Stomach (tissue), 9 donors: ENCODE measurements around the gene BRCA2. TPM values are rescaled to one million over a fixed set of nuclear protein-coding genes. Genes with fewer than 3 reads are reported as not detected.
"Not testable (repeated sequence)": the region's sequence is repeated elsewhere in the genome, so short reads cannot be mapped to it uniquely, and the experiment has no call there.

Experiments
- DNase-seq, 2 donors: peaks; one replicate each; pipeline versions ENCODE4 v3.0.0 to v3.0.0-alpha.2; 2013 to 2019
- H3K27ac ChIP-seq, 5 donors: fragments of 200-600 bp in 4 of 5; sonication (generic) in 4 of 5; one replicate each; pipeline ENCODE4 v1.5.1; 2013 to 2019; ENCODE audit warnings: mild to moderate bottlenecking in 1 of 5, moderate library complexity in 1 of 5
- H3K27me3 ChIP-seq, 3 donors: fragments of 200-600 bp; sonication (generic); one replicate each; pipeline ENCODE4 v1.5.1; 2017 to 2019; ENCODE audit warnings: mixed run types in 1 of 3
- H3K36me3 ChIP-seq, 4 donors: fragments of 200-600 bp; sonication (generic); 1 replicate in 3 of 4; 2 replicates in 1 of 4; pipeline ENCODE4 v1.5.1; 2016 to 2019
- H3K4me1 ChIP-seq, 4 donors: fragments of 200-600 bp; sonication (generic); one replicate each; pipeline ENCODE4 v1.5.1; 2016 to 2019
- H3K4me3 ChIP-seq, 4 donors: fragments of 200-600 bp; sonication (generic) in 3 of 4; one replicate each; pipeline ENCODE4 v1.5.1; 2016 to 2019; ENCODE audit warnings: mild to moderate bottlenecking in 1 of 4
- H3K9me3 ChIP-seq, 4 donors: fragments of 200-600 bp; sonication (generic); one replicate each; pipeline ENCODE4 v1.5.1; 2016 to 2019
- EP300 ChIP-seq: sonication (generic); formaldehyde crosslinking; IDR thresholded peaks from one replicate; pipeline ENCODE4 v1.6.1; 2017; ENCODE audit warnings: antibody characterized with exemption
- POLR2A ChIP-seq, 4 donors: fragments of 450-650 bp; IDR thresholded peaks; one replicate each; pipeline ENCODE4 v1.6.1; 2016; ENCODE audit warnings: antibody characterized with exemption in 4 of 4, control low read depth in 2 of 4, mild to moderate bottlenecking in 1 of 4, moderate library complexity in 1 of 4
- POLR2AphosphoS5 ChIP-seq, 3 donors: sonication (generic); formaldehyde crosslinking; IDR thresholded peaks; one replicate each; pipeline ENCODE4 v1.6.1; 2016; ENCODE audit warnings: antibody characterized with exemption in 3 of 3
- WGBS, 5 donors: extraction: QIAGEN DNeasy Blood & Tissue Kit in 3 of 5; methylation state at CpG; one replicate each; pipeline versions ENCODE4 v1.1.5 to v1.1.7; 2013 to 2018; 5-methylcytosine and 5-hydroxymethylcytosine counted together
- intact Hi-C: fragments of 100-400 bp; cut with DNase I; formaldehyde crosslinking; loops from one replicate; pipeline ENCODE4 v1.15.1; 2023; ENCODE audit warnings: low total_unique reads
- polyA plus RNA-seq, 3 donors: library from polyadenylated mRNA; stranded (reverse); fragments of 200-250 nt; gene quantifications; one replicate each; pipeline ENCODE4 v1.2.3, GENCODE V29; 2013
- total RNA-seq, 5 donors: library from RNA; depleted of rRNA; stranded (reverse); fragments of >200 nt; gene quantifications; one replicate each; pipeline versions ENCODE4 v1.1.0 to v1.2.3, GENCODE V29; 2014 to 2016
- TF ChIP-seq, protein P1 (sequence below), 7 experiments: fragments of 450-650 bp in 4 of 7; fragments of 200-600 bp in 3 of 7; sonication (generic) in 3 of 7; IDR thresholded peaks; one replicate each; pipeline ENCODE4 v1.5.1; 2016 to 2019; ENCODE audit warnings: antibody characterized with exemption in 7 of 7, control low read depth in 2 of 7, mild to moderate bottlenecking in 1 of 7
- donor health status: healthy with polysubstance abuse.
- donor health status: Bipolar disorder and iron deficiency.
- donor health status: healthy.

Gene BRCA2
- total and polyA plus RNA-seq, 8 donors: 0.53 to 16.2 (median 1.2) TPM

DNA sequence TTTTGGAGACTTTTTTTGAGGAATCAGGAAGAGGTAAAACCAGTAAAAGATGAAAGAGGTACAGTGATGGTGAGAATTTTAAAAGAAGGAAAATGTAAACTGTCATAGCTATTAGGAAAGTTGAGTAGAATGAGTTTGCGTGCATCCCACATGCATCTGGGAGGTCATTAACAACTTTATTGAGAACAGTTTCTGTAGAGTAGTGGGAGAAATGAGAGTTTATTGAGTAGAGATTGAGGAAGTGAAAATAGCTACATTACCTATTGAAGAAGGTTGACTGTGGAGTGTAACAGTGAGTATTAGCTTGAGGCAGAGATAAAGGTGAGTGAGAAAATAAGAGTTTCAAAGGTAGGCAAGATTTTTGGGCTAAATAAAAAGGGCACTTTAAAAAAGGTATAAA is 38.7 kb downstream of the BRCA2 start:
- H3K9me3 ChIP-seq: no peaks in the 10 kb centered on the region
- TF ChIP-seq EP300: no peak
- no peak for TF ChIP-seq POLR2AphosphoS5 (IDR thresholded peaks at IDR 0.05)
- TF ChIP-seq POLR2A (IDR thresholded peaks at IDR 0.05): no peak
- TF ChIP-seq, protein P1, sequence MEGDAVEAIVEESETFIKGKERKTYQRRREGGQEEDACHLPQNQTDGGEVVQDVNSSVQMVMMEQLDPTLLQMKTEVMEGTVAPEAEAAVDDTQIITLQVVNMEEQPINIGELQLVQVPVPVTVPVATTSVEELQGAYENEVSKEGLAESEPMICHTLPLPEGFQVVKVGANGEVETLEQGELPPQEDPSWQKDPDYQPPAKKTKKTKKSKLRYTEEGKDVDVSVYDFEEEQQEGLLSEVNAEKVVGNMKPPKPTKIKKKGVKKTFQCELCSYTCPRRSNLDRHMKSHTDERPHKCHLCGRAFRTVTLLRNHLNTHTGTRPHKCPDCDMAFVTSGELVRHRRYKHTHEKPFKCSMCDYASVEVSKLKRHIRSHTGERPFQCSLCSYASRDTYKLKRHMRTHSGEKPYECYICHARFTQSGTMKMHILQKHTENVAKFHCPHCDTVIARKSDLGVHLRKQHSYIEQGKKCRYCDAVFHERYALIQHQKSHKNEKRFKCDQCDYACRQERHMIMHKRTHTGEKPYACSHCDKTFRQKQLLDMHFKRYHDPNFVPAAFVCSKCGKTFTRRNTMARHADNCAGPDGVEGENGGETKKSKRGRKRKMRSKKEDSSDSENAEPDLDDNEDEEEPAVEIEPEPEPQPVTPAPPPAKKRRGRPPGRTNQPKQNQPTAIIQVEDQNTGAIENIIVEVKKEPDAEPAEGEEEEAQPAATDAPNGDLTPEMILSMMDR (IDR thresholded peaks at IDR 0.05): no peak
- intact Hi-C loops: no loop called here
- no peak for DNase-seq
- no peaks in the 10 kb centered on the region for H3K36me3 ChIP-seq
- no peaks in the 10 kb centered on the region for H3K4me1 ChIP-seq
- H3K27me3 ChIP-seq: no peaks in the 10 kb centered on the region
- no peak overlapping the region for H3K27ac ChIP-seq
- WGBS, 5 donors: 94 to 100% (median 97%) methylated on average over 1 of the region's 1 CpG
- no peak overlapping the region for H3K4me3 ChIP-seq

DNA sequence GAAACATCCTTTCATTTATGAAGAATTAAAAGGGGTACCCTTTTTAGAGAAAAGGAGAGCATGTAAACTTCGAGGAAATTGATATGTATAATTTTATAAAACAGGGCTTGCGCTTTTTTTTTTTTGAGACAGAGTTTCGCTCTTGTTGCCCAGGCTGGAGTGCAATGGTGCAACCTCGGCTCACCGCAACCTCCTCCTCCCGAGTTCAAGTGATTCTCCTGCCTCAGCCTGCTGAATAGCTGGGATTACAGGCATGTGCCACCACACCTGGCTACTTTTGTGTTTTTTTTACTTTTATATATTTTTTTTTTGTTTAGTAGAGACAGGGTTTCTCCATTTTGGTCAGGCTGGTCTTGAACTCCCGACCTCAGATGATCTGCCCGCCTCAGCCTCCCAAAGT is 40.6 kb downstream of the BRCA2 start:
- H3K4me3 ChIP-seq, H3K4me1 ChIP-seq, H3K27me3 ChIP-seq, intact Hi-C loops, H3K27ac ChIP-seq, DNase-seq, H3K36me3 ChIP-seq, H3K9me3 ChIP-seq: not testable (repeated sequence)
- WGBS, 5 donors: 95 to 99% (median 97%) methylated on average over 8 of the region's 8 CpGs

DNA sequence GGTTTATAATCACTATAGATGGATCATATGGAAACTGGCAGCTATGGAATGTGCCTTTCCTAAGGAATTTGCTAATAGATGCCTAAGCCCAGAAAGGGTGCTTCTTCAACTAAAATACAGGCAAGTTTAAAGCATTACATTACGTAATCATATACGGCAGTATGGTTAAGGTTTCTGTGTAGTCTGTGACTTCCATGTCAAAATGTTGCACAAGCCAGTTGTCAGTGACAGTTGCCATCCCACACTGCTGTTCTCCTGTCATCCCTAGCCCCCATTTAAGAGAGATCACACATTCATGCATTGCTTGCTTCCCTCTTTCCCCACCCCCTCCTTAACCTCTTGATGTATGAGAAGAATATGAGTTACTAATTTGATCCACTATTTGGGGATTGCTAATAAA is 47.3 kb downstream of the BRCA2 start:
- Histone ChIP-seq H3K4me1 (no peaks in the 10 kb centered on the region), H3K27ac (no peak overlapping the region), H3K4me3 (no peak overlapping the region), H3K36me3 (no peaks in the 10 kb centered on the region), H3K27me3 (no peaks in the 10 kb centered on the region), H3K9me3 (no peaks in the 10 kb centered on the region)
- intact Hi-C loops: no loop called here
- TF ChIP-seq, protein P1 (IDR thresholded peaks at IDR 0.05): no peak
- TF ChIP-seq EP300: no peak
- TF ChIP-seq POLR2A (IDR thresholded peaks at IDR 0.05): no peak
- no peak for TF ChIP-seq POLR2AphosphoS5 (IDR thresholded peaks at IDR 0.05)
- DNase-seq: no peak
- WGBS, 5 donors: 77 to 98% (median 95%) methylated on average over 2 of the region's 2 CpGs

DNA sequence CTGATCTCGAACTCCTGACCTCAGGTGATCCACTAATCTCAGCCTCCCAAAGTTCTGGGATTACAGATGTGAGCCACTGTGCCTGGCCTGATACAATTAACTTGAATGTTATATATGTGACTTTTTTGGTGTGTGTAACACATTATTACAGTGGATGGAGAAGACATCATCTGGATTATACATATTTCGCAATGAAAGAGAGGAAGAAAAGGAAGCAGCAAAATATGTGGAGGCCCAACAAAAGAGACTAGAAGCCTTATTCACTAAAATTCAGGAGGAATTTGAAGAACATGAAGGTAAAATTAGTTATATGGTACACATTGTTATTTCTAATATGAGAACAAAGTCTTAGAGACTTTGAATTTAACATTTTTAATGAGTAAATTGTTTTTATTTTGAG is 55.5 kb downstream of the BRCA2 start:
- Histone ChIP-seq H3K4me3 (no peak overlapping the region), H3K4me1 (no peaks in the 10 kb centered on the region), H3K27ac (no peak overlapping the region), H3K27me3 (no peaks in the 10 kb centered on the region), H3K9me3 (no peaks in the 10 kb centered on the region), H3K36me3 (no peaks in the 10 kb centered on the region)
- TF ChIP-seq EP300 (no peak), POLR2A (IDR thresholded peaks at IDR 0.05) (no peak), POLR2AphosphoS5 (IDR thresholded peaks at IDR 0.05) (no peak)
- TF ChIP-seq, protein P1 (IDR thresholded peaks at IDR 0.05): no peak
- intact Hi-C loops: no loop called here
- 95 to 98% (median 97%) methylated on average over 2 of the region's 2 CpGs for WGBS, 5 donors
- DNase-seq: no peak

DNA sequence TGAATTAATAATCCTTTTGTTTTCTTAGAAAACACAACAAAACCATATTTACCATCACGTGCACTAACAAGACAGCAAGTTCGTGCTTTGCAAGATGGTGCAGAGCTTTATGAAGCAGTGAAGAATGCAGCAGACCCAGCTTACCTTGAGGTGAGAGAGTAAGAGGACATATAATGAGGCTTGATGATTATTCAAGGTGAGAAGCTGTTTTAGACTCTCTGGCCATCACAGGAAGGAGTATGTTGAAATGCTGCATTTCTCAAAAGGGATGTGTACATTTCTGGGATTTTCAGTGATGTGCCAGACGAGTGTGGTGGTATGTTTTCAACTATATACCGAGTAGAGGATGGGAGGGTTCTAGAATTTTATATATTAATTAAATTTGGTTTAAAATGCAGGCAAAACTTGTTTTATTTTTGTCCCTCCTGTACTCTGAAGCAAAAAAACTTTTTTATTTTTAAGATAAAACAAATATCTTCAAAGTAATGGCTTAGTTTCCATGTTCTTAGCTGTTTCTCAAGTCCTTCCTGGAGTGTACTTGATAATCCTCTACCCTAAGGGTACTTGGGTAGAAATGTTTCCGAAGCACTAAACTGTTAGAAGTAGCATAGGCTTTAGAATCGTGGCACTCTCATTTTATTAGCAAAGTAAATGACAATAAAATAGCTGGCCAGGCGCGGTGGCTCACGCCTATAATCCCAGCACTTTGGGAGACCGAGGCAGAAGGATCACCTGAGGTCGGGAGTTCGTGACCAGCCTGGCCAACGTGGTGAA is 61.5 kb downstream of the BRCA2 start:
- Histone ChIP-seq H3K4me1 (no peaks in the 10 kb centered on the region), H3K4me3 (no peak overlapping the region), H3K9me3 (no peaks in the 10 kb centered on the region), H3K27me3 (no peaks in the 10 kb centered on the region), H3K27ac (no peak overlapping the region), H3K36me3 (no peaks in the 10 kb centered on the region)
- intact Hi-C loops: no loop called here
- DNase-seq: no peak
- 88 to 98% (median 95%) methylated on average over 13 of the region's 13 CpGs for WGBS, 5 donors
- TF ChIP-seq, protein P1 (IDR thresholded peaks at IDR 0.05): no peak
- no peak for TF ChIP-seq POLR2AphosphoS5 (IDR thresholded peaks at IDR 0.05)
- TF ChIP-seq POLR2A (IDR thresholded peaks at IDR 0.05): no peak
- no peak for TF ChIP-seq EP300
